Breast epithelium (tissue), 3 donors: Measurements from ENCODE around the gene SPART.

ENCODE experiments used
- CTCF ChIP-seq, 3 donors: fragments of 450-650 bp; IDR thresholded peaks; one replicate each; pipeline ENCODE4 v1.5.1; 2016 to 2017; ENCODE audit warnings: antibody characterized with exemption in 3 of 3, mild to moderate bottlenecking in 3 of 3, moderate library complexity in 3 of 3
- POLR2A ChIP-seq: fragments of 450-650 bp; IDR thresholded peaks from one replicate; pipeline ENCODE4 v1.6.1; 2016; ENCODE audit warnings: antibody characterized with exemption, mild to moderate bottlenecking, moderate library complexity

GRCh38 chr13:36288794-36289391 is 57.3 kb downstream of the SPART start:
- no peak for TF ChIP-seq CTCF (IDR thresholded peaks at IDR 0.05)
- no peak for TF ChIP-seq POLR2A
